HepG2 (cell line): ENCODE data around the gene TBC1D10A. TPM values are rescaled to one million over a fixed set of nuclear protein-coding genes. Genes with fewer than 3 reads are reported as not detected.
A peak's percentile ranks its signal among the peaks of the same experiment; 100 is the strongest.

Experiments
- NFE2L1 ChIP-seq: sonication (generic); formaldehyde crosslinking; IDR thresholded peaks from 2 replicates; pipeline ENCODE4 v1.4.0; 2020; ENCODE audit warnings: missing genetic modification reagents, mild to moderate bottlenecking, borderline replicate concordance
- NFKB2 ChIP-seq: sonication (generic); formaldehyde crosslinking; IDR thresholded peaks from 2 replicates; pipeline ENCODE4 v1.4.0; 2020; ENCODE audit warnings: missing genetic modification reagents, borderline replicate concordance
- NFRKB ChIP-seq: fragments of 450-650 bp; IDR thresholded peaks from 2 replicates; pipeline ENCODE4 v1.6.1; 2017
- SRSF9 ChIP-seq: fragments of 200-400 bp; formaldehyde crosslinking; IDR thresholded peaks from 2 replicates; pipeline ENCODE4 v1.6.1; 2018; ENCODE audit warnings: borderline replicate concordance, mild to moderate bottlenecking, low read depth, low read length; ENCODE audit not compliant: insufficient read depth, poor library complexity, severe bottlenecking
- THAP11 ChIP-seq: IDR thresholded peaks from 2 replicates; pipeline ENCODE4 v1.6.1; 2016; ENCODE audit warnings: missing biosample characterization, missing genetic modification reagents
- ZBTB38 ChIP-seq: sonication (generic); formaldehyde crosslinking; IDR thresholded peaks from 2 replicates; pipeline ENCODE4 v1.5.1; 2020; ENCODE audit warnings: mild to moderate bottlenecking, missing genetic modification reagents
- ZNF274 ChIP-seq: sonication (generic); formaldehyde crosslinking; IDR thresholded peaks from 2 replicates; pipeline ENCODE4 v1.5.1; 2020; ENCODE audit warnings: mild to moderate bottlenecking, missing genetic modification reagents
- ZNF430 ChIP-seq: sonication (generic); formaldehyde crosslinking; IDR thresholded peaks from 2 replicates; pipeline ENCODE4 v1.9.0; 2021; ENCODE audit warnings: mild to moderate bottlenecking, missing genetic modification reagents
- ZNF446 ChIP-seq: sonication (generic); formaldehyde crosslinking; IDR thresholded peaks from 2 replicates; pipeline ENCODE4 v1.5.0; 2020; ENCODE audit warnings: mild to moderate bottlenecking, missing genetic modification reagents
- ZNF674 ChIP-seq: sonication (generic); formaldehyde crosslinking; IDR thresholded peaks from 2 replicates; pipeline ENCODE4 v1.5.0; 2020; ENCODE audit warnings: low read depth, mild to moderate bottlenecking, missing genetic modification reagents
- ZNF772 ChIP-seq: sonication (generic); formaldehyde crosslinking; IDR thresholded peaks from 2 replicates; pipeline ENCODE4 v1.5.0; 2020; ENCODE audit warnings: mild to moderate bottlenecking, missing genetic modification reagents
- polyA plus RNA-seq, 8 experiments: library from polyadenylated mRNA; depleted of rRNA in 3 of 8; stranded (reverse) in 7 of 8; unstranded in 1 of 8; fragments of >200 nt; fragmentation: Illumina TruSeq in 4 of 8; extraction: Trizol in 4 of 8; gene quantifications; 2 replicates each; pipeline versions ENCODE4 v1.2.1 to v1.2.3, GENCODE V29; 2011 to 2016; ENCODE audit warnings: low read depth in 4 of 8, missing spikeins in 1 of 8, mixed read lengths in 1 of 8; ENCODE audit not compliant: insufficient read depth in 1 of 8
- total RNA-seq, 5 experiments: library from RNA; depleted of rRNA; stranded (reverse); fragments of >200 nt; fragmentation: Illumina TruSeq; extraction: Trizol; gene quantifications; 2 replicates each; pipeline ENCODE4 v1.2.3, GENCODE V29; 2016; ENCODE audit warnings: low read depth in 1 of 5
- TF ChIP-seq, protein P1 (sequence below): sonication (generic); formaldehyde crosslinking; IDR thresholded peaks from 2 replicates; pipeline ENCODE4 v1.5.1; 2020; ENCODE audit warnings: mild to moderate bottlenecking, missing genetic modification reagents
- TF ChIP-seq, protein P2 (sequence below): sonication (generic); formaldehyde crosslinking; IDR thresholded peaks from 2 replicates; pipeline ENCODE4 v1.4.0; 2020; ENCODE audit warnings: mild to moderate bottlenecking, missing genetic modification reagents
- TF ChIP-seq, protein P3 (sequence below): sonication (generic); formaldehyde crosslinking; IDR thresholded peaks from 2 replicates; pipeline ENCODE4 v1.4.0; 2020; ENCODE audit warnings: mild to moderate bottlenecking, low read depth, missing genetic modification reagents
- TF ChIP-seq, protein P4 (sequence below): sonication (generic); formaldehyde crosslinking; IDR thresholded peaks from 2 replicates; pipeline ENCODE4 v1.5.0; 2020; ENCODE audit warnings: missing genetic modification reagents

Gene TBC1D10A
- total and polyA plus RNA-seq, 2 of the 13 experiments (the other 11 are each of a cell fraction or from before 2014, with no cell fraction given): 4.2 to 4.9 TPM

DNA sequence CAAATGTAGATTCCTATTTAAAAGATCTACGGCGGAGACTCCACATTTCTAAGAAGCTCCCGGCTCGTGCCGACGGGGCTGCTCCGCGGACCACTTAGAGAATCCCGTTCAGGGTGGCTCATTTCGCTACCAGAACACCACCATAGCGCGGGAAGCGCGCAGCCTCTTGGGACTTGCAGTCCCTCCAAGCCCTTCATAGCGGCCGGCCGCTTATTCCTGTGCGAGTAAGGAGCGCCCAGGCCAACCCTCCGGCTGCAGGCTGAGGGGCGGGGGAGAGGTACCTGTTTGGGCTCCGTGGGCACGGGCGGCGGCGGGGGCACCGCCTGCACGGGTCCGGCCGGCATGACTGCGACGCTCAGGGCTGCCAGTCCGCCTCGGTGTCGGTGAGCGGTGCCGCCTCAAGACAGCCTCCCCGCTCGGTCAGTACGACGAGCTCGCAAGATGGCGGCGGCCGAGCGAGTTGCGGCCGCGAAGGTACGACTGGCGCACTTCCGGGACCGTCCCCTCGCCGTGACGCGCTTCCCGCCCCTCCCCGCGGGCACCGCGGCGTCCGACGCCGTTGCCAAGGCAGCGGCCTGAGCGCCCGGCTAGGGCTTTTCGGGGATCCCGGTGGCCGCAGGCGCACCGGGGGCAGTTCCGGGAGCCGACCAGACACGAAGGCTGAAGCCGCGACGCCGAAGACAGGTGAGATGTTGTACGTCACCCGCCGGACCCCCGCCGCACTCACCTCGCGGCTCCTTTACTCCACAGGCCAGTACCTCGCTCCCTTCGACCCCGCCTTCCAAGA is 29.9 kb upstream of the TBC1D10A start, which contains the start of the genes CCDC157 and SF3A1 (continued):
- TF ChIP-seq, protein P1, sequence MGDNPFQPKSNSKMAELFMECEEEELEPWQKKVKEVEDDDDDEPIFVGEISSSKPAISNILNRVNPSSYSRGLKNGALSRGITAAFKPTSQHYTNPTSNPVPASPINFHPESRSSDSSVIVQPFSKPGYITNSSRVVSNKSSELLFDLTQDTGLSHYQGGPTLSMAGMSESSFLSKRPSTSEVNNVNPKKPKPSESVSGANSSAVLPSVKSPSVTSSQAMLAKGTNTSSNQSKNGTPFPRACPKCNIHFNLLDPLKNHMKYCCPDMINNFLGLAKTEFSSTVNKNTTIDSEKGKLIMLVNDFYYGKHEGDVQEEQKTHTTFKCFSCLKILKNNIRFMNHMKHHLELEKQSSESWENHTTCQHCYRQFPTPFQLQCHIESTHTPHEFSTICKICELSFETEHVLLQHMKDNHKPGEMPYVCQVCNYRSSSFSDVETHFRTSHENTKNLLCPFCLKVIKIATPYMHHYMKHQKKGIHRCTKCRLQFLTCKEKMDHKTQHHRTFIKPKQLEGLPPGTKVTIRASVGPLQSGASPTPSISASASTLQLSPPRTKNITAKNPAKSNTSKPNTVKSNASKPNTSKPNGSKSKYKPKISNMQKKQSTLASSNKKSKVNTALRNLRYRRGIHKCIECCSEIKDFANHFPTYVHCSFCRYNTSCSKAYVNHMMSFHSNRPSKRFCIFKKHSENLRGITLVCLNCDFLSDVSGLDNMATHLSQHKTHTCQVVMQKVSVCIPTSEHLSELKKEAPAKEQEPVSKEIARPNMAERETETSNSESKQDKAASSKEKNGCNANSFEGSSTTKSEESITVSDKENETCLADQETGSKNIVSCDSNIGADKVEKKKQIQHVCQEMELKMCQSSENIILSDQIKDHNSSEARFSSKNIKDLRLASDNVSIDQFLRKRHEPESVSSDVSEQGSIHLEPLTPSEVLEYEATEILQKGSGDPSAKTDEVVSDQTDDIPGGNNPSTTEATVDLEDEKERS (CRISPR knock-in tag): 0 out of 2 replicates have a peak, but pooled peaks have one; percentile 39
- TF ChIP-seq, protein P2, sequence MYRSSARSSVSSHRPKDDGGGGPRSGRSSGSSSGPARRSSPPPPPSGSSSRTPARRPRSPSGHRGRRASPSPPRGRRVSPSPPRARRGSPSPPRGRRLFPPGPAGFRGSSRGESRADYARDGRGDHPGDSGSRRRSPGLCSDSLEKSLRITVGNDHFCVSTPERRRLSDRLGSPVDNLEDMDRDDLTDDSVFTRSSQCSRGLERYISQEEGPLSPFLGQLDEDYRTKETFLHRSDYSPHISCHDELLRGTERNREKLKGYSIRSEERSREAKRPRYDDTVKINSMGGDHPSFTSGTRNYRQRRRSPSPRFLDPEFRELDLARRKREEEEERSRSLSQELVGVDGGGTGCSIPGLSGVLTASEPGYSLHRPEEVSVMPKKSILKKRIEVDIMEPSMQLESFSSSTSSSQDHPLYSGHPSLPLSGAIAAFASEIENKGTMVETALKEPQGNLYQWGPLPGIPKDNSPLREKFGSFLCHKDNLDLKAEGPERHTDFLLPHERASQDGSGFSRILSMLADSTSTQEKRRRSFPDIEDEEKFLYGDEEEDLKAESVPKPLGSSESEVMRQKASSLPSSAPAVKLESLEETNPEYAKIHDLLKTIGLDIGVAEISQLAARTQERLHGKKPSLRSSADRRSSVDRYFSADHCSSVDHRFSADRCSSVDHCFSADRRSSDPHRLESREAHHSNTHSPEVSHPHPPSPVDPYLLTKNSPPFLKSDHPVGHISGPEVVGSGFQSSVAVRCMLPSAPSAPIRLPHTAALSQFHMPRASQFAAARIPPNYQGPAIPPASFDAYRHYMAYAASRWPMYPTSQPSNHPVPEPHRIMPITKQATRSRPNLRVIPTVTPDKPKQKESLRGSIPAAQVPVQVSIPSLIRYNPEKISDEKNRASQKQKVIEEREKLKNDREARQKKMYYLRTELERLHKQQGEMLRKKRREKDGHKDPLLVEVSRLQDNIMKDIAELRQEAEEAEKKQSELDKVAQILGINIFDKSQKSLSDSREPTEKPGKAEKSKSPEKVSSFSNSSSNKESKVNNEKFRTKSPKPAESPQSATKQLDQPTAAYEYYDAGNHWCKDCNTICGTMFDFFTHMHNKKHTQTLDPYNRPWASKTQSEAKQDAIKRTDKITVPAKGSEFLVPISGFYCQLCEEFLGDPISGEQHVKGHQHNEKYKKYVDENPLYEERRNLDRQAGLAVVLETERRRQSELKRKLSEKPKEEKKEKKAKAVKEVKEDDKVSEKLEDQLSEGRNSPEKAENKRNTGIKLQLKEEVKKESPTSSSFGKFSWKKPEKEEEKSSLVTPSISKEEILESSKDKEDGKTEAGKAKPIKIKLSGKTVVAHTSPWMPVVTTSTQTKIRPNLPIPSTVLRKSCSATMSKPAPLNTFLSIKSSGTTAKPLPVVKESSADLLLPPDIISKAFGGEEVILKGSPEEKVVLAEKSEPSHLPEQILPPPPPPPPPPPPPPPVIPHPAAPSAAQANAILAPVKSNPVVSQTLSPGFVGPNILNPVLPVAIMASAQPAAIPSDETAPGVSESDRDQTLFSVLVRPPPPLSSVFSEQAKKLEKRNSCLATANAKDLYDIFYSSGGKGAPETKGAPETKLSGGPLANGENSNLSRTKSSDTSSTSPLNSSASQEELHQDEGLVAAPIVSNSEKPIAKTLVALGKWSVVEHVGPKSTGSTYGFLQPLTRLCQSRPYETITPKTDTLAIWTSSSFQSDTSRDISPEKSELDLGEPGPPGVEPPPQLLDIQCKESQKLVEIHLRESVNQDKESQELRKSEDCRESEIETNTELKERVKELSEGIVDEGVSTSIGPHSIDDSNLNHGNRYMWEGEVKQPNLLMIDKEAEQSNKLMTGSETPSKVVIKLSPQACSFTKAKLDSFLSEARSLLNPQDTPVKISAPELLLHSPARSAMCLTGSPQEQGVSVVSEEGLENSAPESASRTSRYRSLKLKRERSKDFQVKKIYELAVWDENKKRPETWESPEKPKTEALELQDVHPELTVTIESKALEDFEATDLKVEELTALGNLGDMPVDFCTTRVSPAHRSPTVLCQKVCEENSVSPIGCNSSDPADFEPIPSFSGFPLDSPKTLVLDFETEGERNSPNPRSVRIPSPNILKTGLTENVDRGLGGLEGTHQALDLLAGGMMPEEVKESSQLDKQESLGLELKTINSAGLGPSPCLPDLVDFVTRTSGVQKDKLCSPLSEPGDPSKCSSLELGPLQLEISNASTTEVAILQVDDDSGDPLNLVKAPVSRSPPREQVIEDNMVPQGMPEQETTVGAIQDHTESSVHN (CRISPR knock-in tag): no peak
- TF ChIP-seq ZNF772 (CRISPR knock-in tag) (no peak), ZNF446 (CRISPR knock-in tag) (0 out of 2 replicates have a peak, but pooled peaks have one; percentile 68), ZNF430 (CRISPR knock-in tag) (no peak), ZNF674 (CRISPR knock-in tag) (peak; percentile 89; the same call in 1 of the 2 replicates), NFRKB (peak; percentile 78), SRSF9 (no peak), THAP11 (CRISPR knock-in tag) (peak; percentile 97), ZNF274 (CRISPR knock-in tag) (peak; percentile 89; the same call in 1 of the 2 replicates), NFKB2 (CRISPR knock-in tag) (peak; percentile 83; the same call in 1 of the 2 replicates), ZBTB38 (peak; percentile 78), NFE2L1 (CRISPR knock-in tag) (no peak; the same call in 1 of the 2 replicates)
- TF ChIP-seq, protein P3, sequence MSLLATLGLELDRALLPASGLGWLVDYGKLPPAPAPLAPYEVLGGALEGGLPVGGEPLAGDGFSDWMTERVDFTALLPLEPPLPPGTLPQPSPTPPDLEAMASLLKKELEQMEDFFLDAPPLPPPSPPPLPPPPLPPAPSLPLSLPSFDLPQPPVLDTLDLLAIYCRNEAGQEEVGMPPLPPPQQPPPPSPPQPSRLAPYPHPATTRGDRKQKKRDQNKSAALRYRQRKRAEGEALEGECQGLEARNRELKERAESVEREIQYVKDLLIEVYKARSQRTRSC (CRISPR knock-in tag): no peak
- TF ChIP-seq, protein P4, sequence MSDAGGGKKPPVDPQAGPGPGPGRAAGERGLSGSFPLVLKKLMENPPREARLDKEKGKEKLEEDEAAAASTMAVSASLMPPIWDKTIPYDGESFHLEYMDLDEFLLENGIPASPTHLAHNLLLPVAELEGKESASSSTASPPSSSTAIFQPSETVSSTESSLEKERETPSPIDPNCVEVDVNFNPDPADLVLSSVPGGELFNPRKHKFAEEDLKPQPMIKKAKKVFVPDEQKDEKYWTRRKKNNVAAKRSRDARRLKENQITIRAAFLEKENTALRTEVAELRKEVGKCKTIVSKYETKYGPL (CRISPR knock-in tag): peak; percentile 70; the same call in 1 of the 2 replicates
